Adipocyte (in vitro differentiated cells): ENCODE data around the gene RBFOX2.
"Not testable (repeated sequence)": the region's sequence is repeated elsewhere in the genome, so short reads cannot be mapped to it uniquely, and the experiment has no call there.

Experiments used
- DNase-seq: peaks from one replicate; pipeline ENCODE4 v3.0.0-alpha.2; 2015; ENCODE audit warnings: low read depth
- H3K27me3 ChIP-seq: replicated peaks from 2 replicates; pipeline ENCODE4 v1.7.0; 2013; ENCODE audit warnings: mild to moderate bottlenecking, low read length, moderate library complexity; ENCODE audit not compliant: control insufficient read depth, insufficient read depth
- H3K36me3 ChIP-seq: 2 replicates; pipeline ENCODE4 v1.7.0; 2013; ENCODE audit warnings: low read length, mild to moderate bottlenecking, moderate library complexity; ENCODE audit not compliant: control insufficient read depth, insufficient read depth, severe bottlenecking
- H3K4me1 ChIP-seq: 2 replicates; pipeline ENCODE4 v1.7.0; 2013; ENCODE audit warnings: mild to moderate bottlenecking, low read length, moderate library complexity; ENCODE audit not compliant: control insufficient read depth, insufficient read depth
- H3K4me3 ChIP-seq: 2 replicates; pipeline ENCODE4 v1.7.0; 2013; ENCODE audit warnings: mild to moderate bottlenecking, low read length, moderate library complexity
- H3K9ac ChIP-seq: 2 replicates; pipeline ENCODE4 v1.7.0; 2013; ENCODE audit warnings: mild to moderate bottlenecking, low read length, moderate library complexity
- H3K9me3 ChIP-seq: 2 replicates; pipeline ENCODE4 v1.7.0; 2013; ENCODE audit warnings: mild to moderate bottlenecking, low read length, moderate library complexity; ENCODE audit not compliant: control insufficient read depth

RBFOX2 gene

DNA sequence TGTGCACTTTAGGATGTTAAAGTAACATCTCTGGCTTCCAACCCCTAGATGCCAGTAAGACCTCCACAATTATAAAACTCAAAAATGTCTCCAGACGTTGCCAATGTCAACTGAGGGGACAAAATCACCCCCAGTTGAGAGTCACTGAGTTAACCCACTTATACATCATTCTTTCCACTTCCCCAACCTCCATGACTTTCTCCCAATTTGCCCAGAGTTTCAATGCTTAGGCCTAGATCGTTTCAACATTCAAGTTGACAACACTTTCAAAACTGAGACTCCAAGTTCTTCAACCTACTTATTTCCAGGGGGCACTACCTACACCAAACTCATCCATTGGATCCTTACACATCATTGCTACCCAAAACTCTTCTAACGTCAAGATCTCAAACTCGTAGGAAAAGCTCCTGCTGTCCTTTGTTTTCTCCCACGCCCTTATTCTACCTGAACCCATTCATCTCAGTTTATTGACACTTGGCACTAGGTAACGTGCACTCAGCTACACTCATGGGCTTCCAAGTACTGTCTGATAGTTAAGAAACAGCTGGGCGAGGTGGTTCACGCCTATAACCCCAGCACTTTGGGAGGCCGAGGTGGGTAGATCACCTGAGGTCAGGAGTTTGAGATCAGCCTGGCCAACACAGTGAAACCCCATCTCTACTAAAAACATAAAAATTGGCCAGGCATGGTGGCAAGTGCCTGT, 24.5 kb downstream of the RBFOX2 start:
- Histone ChIP-seq H3K36me3 (no peaks in the 10 kb centered on the region), H3K4me3 (no peak overlapping the region), H3K4me1 (peaks cover 15% of the 10 kb centered on the region), H3K9me3 (no peaks in the 10 kb centered on the region), H3K9ac (no peak overlapping the region), H3K27me3 (no peaks in the 10 kb centered on the region)
- DNase-seq = no peak

DNA sequence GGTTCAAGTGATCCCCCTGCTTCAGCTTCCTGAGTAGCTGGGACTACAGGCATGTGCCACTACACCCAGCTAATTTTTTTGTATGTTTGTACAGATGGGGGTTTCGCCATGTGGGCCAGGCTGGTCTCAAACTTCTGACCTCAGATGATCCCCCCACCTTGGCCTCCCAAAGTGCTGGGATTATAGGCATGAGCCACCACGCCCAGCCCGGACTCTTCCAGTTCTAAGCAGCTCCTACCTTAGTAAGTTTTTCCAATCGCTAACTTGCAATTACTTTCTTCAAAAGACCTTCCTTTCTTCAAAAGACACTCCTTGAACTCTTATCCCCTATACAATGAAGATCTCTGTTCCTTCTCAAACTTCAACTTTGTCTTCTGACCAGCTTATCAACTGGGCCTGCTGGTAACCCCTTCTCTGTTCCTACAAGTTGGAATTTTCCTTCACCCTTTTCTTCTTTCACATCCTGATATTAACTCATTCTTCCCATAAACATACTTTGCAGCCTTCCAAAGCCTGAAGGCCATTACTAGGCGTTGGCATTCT, 25.8 kb downstream of the RBFOX2 start:
- no peak for DNase-seq
- Histone ChIP-seq H3K9ac (no peak overlapping the region), H3K36me3 (no peaks in the 10 kb centered on the region), H3K27me3 (no peaks in the 10 kb centered on the region), H3K9me3 (no peaks in the 10 kb centered on the region), H3K4me1 (peaks cover 4% of the 10 kb centered on the region), H3K4me3 (no peak overlapping the region)

DNA sequence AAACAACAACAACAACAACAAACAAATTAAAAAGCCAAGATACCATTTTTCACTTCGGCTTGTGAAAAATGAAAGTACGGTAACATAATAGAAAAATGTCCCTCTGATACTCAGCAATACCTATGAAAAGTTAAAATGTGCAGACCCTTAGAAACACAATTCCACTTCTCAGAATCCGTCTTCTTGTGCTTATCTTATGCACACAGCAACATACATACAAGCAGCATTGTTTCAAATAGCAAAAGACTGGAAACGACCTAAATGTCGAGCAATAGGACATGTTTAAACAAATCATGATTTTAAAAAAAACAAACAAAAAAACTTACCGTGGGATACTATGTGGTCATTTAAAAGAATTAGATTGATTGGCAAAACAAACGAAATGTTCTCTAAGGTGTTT, 26.5 kb downstream of the RBFOX2 start:
- Histone ChIP-seq H3K27me3 (no peaks in the 10 kb centered on the region), H3K4me3 (no peak overlapping the region), H3K9me3 (no peaks in the 10 kb centered on the region), H3K4me1 (peaks cover 4% of the 10 kb centered on the region), H3K36me3 (no peaks in the 10 kb centered on the region), H3K9ac (no peak overlapping the region)
- no peak for DNase-seq

DNA sequence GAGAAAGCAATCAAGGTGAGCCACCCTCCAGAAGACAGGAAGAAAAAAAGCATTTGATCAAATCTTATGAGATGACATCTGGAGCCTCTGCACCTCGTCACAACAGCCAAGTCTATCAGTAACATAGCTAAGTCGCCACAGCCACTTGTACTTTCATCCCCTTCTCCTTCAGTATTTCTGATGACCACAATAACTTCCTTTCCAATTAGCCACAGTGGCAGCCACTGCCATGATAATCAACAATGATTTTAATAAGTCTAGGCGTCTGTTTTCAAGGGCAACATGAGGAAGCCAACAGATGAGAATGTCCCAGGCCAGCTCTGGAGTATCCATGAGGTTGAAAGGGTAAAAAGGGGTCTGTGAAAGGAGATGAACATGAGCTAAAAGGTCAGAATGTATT, 29.9 kb downstream of the RBFOX2 start:
- Histone ChIP-seq H3K9ac (no peak overlapping the region), H3K4me3 (no peak overlapping the region), H3K4me1 (peaks cover 20% of the 10 kb centered on the region), H3K9me3 (no peaks in the 10 kb centered on the region), H3K36me3 (no peaks in the 10 kb centered on the region), H3K27me3 (no peaks in the 10 kb centered on the region)
- no peak for DNase-seq

DNA sequence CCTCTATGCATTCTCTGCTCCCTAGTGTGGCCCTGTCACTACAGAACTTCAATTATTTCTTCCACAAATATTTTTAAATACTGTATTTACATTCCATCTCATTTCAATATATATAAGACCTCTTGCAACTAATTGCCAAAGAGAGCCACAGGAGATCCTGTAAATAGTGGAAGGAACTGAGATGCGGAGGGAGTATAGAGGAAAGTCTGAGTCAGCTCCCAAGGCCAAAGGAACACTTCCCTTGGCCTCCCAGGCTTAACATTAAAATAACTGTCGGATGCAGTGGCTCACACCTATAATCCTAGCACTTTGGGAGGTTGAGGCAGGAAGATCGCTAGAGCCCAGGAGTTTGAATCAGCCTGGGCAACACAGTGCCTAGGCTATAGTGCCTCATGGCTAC, 31.2 kb downstream of the RBFOX2 start:
- Histone ChIP-seq H3K36me3 (no peaks in the 10 kb centered on the region), H3K9ac (no peak overlapping the region), H3K4me1 (peaks cover 20% of the 10 kb centered on the region), H3K27me3 (no peaks in the 10 kb centered on the region), H3K9me3 (no peaks in the 10 kb centered on the region), H3K4me3 (no peak overlapping the region)
- peak; percentile 69 for DNase-seq

DNA sequence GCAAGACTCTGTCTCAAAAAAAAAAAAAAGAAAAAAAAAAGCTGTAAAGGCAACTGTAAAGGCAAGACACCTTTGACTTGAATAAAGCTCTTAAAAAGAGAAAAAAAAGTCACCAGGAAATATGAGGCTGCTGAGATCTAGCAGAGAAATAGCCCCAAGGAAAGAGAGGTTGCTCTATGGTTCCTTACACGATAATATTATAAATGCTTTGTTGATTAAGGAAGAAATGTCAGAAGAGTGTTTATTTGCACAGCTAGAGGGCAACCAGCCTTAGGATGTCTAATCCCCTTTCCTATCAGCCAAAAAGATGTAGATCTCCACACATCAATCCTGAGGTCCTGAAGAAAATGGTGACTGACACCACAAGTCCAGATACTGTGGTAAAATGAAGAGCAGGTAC, 32.0 kb downstream of the RBFOX2 start:
- H3K9me3 ChIP-seq = no peaks in the 10 kb centered on the region
- H3K27me3 ChIP-seq = no peaks in the 10 kb centered on the region
- no peaks in the 10 kb centered on the region for H3K36me3 ChIP-seq
- no peak for DNase-seq
- peaks cover 20% of the 10 kb centered on the region for H3K4me1 ChIP-seq
- H3K9ac ChIP-seq = no peak overlapping the region
- no peak overlapping the region for H3K4me3 ChIP-seq

DNA sequence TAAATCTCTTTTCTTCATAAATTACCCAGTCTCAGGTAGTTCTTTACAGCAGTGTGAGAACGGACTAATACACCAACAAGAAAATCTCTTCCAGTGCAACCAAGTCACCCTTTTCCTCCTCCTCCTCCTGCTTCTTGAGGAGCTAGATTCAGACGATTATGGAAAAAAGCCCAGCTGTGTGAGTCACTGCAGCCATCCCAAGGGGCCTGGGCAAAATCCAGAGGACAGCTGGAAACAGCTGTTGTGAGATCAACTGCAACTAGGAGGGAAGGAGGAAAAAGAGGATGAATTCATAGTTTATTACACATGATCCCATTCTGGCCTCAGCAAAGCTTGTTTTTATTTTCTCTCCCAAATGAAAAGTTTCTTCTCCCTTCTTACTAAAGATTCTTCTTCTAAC, 32.9 kb downstream of the RBFOX2 start:
- Histone ChIP-seq H3K9me3 (no peaks in the 10 kb centered on the region), H3K9ac (peak overlapping the region; percentile 40), H3K4me1 (peaks cover 24% of the 10 kb centered on the region), H3K4me3 (peak overlapping the region; percentile 56), H3K27me3 (no peaks in the 10 kb centered on the region), H3K36me3 (no peaks in the 10 kb centered on the region)
- DNase-seq = peak; percentile 98

DNA sequence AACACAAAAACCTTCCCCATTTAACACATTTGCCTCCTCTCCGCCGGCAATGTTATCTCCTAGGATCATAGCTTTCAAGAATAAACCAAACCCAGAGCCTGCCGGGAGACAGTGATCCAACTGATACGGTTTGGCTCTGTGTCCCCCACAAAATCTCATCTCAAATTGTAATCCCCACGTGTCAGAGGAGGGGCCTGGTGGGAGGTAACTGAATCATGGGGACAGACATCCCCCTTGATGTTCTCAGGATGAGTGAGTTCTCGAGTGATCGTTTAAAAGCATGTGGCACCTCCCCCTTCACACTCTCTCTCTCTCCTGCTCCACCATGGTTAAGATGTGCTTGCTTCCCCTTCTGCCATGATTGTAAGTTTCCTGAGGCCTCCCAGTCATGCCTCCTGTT, 33.3 kb downstream of the RBFOX2 start:
- Histone ChIP-seq H3K9ac (peak overlapping the region; percentile 21), H3K4me3 (peak overlapping the region; percentile 55), H3K9me3 (no peaks in the 10 kb centered on the region), H3K27me3 (no peaks in the 10 kb centered on the region), H3K36me3 (no peaks in the 10 kb centered on the region), H3K4me1 (peaks cover 26% of the 10 kb centered on the region)
- DNase-seq = no peak

DNA sequence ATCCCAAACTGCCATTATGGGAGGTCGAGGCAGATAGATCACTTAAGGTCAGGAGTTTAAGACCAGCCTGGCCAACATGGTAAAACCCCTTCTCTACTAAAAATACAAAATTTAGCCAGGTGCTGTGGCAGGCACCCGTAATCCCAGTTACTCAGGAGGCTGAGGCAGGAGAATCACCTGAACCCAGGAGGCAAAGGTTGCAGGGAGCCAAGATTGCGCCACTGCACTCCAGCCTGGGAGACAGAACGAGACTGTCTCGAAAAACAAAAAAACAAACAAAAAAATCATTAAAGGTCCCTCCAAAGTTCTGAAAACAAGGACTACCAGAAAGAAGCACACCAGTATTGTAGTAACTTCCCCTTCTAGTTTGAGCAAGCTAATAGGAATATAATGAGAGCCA, 34.9 kb downstream of the RBFOX2 start:
- H3K36me3 ChIP-seq, H3K9me3 ChIP-seq, H3K9ac ChIP-seq, DNase-seq, H3K27me3 ChIP-seq, H3K4me3 ChIP-seq: not testable (repeated sequence)
- peaks cover 27% of the 10 kb centered on the region for H3K4me1 ChIP-seq

DNA sequence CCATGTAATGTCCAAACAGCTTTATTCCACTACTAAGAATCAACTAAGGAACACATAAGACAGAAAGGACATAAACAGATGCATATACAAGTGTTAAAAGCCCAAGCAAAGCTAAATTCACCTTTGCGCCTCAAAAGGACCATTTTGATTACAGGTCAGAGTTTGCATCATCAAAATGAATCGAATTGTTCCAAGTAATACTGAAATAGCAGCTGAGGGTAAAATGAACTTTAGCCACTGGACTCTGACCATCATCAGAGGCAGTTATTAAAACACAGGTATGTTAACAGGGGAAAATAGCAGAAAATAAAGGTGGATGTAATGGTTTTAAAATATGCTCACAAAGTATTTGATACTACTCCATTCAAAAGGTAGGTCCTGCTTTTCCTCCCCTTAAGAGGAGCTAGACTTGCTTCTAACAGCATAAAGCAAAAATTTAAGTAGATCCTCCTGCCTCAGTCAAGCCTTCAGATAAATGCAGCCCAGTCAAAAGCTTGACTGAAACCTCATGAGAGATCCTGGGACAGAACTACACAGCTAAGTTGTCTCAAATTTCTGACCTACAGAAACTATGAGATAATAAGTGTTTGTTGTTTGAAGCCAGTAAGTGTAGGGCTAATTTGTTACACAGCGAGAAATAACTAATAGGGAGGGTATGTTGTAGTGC, 35.4 kb downstream of the RBFOX2 start:
- Histone ChIP-seq H3K27me3 (no peaks in the 10 kb centered on the region), H3K9me3 (no peaks in the 10 kb centered on the region), H3K4me3 (no peak overlapping the region), H3K9ac (no peak overlapping the region), H3K4me1 (peaks cover 27% of the 10 kb centered on the region), H3K36me3 (no peaks in the 10 kb centered on the region)
- no peak for DNase-seq

DNA sequence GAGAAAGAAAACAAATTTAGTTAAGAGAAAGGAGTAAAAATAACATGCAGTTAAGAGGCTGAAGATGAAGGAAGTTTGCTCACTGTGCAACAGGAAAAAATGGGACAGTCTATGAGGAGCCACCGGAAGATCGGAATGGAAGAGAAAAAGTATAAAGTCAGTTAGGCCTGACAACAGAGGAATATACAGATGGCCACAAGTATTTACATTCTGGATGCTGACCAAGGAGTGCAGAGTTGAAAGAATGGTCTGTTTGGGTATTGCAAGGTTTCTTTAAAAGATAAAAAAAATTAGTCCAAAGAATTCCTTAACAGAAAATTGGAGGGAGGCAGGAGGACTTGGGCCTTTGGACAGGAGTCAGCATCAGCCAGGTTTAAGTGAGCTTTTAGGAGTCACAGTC, 37.5 kb downstream of the RBFOX2 start:
- DNase-seq = peak; percentile 69
- Histone ChIP-seq H3K4me3 (no peak overlapping the region), H3K4me1 (peaks cover 44% of the 10 kb centered on the region), H3K27me3 (no peaks in the 10 kb centered on the region), H3K9ac (no peak overlapping the region), H3K9me3 (no peaks in the 10 kb centered on the region), H3K36me3 (no peaks in the 10 kb centered on the region)
